Measurements from ENCODE around the gene UBE3A.
A peak's percentile ranks its signal among the peaks of the same experiment; 100 is the strongest.
"Not testable (repeated sequence)": the region's sequence is repeated elsewhere in the genome, so short reads cannot be mapped to it uniquely, and the experiment has no call there.

The UBE3A gene
- total RNA-seq: 183 to 195 reads per million in 2 donors

- peak; percentile 83 for DNase-seq
These were observed at the start of gene UBE3A for GRCh38 chr15:25438601-25439368. Gene UBE3A (minus strand): TSS chr15:25439024. CDS start chr15:25409107, 29,917 bp downstream.

DNA sequence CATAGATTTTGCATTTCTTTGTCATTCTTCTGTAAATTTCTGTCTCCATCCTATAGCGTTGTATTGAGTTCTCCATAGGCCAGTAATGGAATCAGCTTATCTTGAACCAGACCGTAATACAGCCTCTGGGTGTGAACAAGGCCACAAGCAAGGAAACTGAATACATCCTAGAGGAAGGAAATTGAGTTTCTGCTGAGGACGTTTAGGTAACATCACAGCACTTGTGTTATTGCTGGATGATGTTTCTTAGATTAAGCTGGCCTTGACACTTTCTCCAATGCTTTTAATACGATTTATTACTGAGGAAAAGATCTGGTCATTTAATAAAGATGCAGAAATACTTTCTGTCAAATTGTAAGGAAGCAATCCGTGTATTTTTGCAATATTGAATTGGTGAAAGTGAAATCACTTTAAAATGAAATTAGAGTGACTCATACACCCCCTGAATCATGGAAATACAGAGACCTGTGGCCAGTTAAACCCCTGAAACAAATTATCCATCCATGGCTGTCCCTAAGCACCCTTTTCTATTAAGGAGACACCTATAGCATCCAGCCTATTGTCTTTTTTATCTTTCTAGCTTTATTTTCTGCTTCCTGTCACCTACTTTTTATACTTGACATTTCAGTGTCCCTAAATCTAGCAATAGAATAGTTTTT, 48.5 kb upstream of the UBE3A start:
- DNase-seq: no peak

DNA sequence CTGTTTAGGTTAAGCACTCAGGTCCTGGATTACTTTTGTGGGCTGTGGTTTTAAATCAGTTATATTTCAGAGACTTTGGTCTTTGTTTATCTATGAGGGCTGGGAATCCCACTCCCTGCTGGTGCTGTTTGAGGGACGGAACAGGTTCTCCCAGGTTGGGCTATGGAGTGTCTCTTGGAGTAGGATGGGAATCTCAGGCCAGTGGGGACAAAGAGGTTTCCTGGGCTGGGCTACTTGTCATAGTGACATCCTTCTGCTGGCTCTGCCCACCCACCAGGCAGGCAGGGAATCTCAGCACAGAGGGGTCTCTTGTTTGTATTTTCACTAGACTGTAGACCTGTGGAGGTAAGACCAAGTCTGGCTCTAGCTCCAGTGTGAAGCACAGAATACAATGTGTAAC, 47.2 kb upstream of the UBE3A start:
- DNase-seq: no peak

- DNase-seq: no peak
These were observed 42.5 kb upstream of the UBE3A start for GRCh38 chr15:25481208-25481859.

DNA sequence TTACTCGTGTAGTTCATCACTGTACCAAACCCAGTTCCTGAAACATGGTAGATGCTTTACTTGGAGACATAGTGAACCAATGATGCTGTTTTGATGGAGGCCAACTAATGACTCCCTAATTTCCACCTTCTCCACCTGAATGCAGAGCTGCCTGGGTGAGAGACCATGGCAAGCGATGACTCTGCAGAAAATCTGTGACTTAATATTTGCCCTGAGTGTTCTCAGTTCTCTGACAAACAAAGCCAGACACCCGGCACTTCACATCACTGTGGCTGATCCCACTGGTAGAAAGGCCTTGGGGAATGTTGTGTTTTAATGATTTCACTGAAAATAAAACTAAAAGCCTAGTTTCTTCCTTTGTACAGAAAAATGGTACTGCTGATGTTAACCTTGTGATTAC, 39.5 kb upstream of the UBE3A start:
- DNase-seq: no peak

- no peak for DNase-seq
These were observed 39.0 kb upstream of the UBE3A start for GRCh38 chr15:25477816-25478215.

- DNase-seq: no peak
These were observed 35.4 kb upstream of the UBE3A start for GRCh38 chr15:25474251-25474650.

- no peak for DNase-seq
These were observed 31.4 kb upstream of the UBE3A start for GRCh38 chr15:25470230-25470629.

DNA sequence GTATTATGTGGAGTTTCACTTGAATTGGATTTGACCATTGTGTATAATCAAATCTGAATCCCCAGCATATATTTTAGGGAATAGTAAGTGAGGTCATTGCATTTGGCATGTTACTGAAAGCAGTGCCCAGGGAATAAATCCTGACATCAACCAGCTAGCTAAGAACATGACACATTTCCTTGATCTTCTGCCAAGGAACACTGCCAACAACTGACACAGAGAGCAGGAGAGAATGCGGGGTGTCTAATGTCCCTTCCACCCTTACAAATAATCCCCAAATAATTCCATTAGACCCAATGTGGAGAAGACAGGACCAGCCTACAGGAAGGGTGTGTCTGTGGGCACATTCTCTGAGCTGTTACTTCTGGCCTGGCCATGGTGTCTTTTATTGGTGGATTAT, 30.6 kb upstream of the UBE3A start:
- DNase-seq: no peak

DNA sequence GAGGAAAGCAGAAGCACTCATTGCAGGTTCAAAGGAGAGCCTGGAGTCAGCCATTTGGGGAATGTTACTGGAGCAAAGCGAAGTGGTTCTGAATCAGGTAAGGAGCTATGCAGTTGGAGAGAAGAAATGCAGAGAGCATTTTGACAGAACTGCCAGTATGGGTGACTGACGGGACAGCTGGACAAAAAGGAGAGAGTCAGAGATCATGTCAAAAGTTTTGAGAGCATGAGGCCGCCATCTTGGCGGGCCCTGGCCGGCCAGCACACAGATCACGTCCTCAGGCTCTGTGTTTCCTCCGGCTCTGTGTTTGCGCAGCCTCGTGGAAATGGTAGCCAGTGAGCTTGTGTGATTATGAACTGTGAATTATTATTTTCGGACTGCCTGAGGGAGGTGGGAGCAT, 29.8 kb upstream of the UBE3A start:
- DNase-seq: no peak

DNA sequence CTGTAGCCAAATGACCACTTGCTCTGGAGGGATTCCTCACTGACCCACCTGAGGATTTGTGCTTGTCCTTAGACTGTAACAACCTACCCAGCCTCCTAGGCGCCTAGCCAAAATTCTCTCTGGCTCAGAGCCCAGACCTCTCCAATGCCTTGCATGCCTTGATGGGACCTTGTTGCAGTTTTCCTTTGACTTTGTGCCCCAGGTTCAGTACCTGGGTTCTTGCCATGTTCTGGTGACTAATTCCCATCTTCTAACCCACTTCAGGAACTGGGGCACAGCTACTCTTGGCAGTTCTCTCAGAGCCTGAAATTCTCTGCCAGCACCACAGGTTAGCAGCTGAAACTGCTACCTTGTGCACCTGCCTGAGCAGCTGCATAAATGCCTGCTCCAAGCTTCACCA, 27.0 kb upstream of the UBE3A start:
- no peak for DNase-seq

GRCh38 chr15:25464784-25465183, 26.0 kb upstream of the UBE3A start:
- no peak for DNase-seq

GRCh38 chr15:25464383-25464782, 25.6 kb upstream of the UBE3A start:
- DNase-seq: no peak

- no peak for DNase-seq
These were observed 17.4 kb upstream of the UBE3A start for GRCh38 chr15:25456196-25456595.

DNA sequence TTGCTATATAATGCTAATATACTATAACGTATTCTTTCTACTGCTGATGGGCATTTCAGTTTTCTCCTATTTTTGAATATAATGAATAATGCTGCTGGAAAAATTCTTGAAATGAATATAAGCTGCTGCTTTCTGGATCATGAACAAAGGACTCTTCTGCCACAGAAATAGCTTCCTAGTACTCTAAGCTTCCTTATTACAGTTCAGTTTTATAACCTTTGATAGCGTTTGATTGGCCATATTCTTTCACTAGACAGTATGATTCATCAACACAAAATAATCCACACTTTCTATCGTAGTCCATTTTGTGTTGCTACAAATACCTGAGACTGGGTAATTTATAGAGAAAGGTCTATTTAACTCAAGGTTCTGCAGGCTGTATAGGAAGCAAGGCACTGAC, 16.4 kb upstream of the UBE3A start:
- DNase-seq: no peak

DNA sequence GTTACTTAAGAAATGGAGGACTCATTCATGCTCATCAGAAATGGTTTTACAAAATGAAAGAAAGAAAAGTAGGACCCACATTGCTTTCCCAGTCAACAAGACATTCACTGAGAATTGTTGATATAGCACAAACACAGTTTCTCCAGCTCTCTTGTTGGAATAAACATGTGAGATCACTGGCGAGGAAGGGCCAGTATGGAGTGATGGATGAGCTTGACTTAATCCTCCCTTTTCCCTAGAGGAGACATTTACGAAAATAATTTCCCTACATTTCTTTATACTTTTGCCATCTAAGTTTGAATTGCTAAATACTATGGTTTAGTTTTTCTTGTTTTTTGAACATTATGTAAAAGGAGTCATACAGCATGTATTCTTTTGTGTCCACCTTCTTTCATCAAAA, 15.9 kb upstream of the UBE3A start:
- DNase-seq: no peak

DNA sequence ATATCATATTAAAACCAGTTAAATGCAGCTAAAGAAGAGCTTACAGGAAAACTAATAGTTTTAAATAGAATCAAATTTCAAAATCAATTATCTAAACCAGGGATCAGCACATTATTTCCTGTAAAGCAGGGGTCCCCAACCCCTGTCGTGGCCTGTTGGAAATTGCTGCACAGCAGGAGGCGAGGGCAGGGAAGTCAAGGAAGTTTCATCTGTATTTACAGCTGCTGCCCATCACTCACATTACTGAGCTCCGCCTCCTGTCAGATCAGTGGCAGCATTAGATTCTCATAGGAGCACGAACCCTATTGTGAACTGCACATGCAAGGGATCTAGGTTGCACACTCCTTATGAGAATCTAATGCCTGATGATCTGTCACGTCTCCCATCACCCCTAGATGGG, 14.4 kb upstream of the UBE3A start:
- DNase-seq: not testable (repeated sequence)

DNA sequence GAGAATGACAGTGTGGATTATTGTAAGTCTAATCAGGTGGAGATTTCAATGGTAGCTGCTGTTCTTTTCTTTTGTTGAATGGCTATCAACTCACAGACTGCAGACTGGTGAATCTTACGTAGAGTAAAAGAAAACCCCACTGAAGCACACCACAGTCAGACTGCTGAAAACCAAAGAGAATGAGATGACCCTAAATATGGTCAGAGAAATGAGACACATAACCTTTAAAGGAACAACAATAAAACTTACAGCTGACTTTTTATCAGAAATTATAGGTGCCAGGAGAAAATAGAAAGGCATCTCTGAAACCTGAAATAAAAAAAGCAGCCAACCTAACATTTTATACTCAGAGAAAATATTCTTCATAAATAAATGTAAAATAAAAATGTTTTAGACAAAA, 12.7 kb upstream of the UBE3A start:
- DNase-seq: no peak

DNA sequence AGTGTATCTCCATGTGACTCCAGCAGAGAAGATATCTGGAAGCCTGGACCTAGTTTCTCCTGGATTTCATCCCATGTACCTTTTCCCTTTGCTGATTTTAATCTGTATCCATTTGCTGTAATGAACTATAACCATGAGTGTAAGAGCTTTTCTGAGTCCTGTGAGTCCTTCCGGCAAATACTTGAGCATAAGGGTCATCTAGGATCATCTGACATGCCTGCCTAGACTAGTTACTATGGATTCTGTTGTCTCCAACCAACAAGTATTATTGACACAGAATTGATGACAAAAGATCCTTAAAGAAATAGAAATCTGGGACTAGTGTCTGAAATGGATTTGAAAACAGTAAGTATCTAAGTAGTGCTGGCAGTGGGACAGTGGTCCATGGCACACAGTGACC, 11.3 kb upstream of the UBE3A start:
- no peak for DNase-seq

DNA sequence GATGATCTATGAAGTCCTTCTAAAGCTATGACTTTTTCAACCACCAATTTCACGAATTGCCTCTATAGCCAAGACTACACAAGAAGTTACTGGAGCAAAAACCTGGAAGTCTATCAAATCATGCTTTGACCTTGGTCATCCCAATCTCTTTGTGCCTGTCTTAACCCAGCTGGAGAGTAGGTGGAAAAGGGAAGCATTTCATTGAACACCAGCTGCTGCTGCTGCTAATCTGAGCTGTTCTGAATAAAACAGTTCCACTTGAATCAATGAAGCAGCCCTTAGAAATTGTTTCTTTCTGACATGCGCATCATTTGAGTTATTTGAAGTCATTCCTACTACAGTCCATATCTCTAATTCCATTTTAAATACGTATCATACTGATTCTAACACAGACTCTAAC, 7.3 kb upstream of the UBE3A start:
- no peak for DNase-seq

- DNase-seq: no peak
These were observed 6.6 kb upstream of the UBE3A start for GRCh38 chr15:25445412-25445811.

DNA sequence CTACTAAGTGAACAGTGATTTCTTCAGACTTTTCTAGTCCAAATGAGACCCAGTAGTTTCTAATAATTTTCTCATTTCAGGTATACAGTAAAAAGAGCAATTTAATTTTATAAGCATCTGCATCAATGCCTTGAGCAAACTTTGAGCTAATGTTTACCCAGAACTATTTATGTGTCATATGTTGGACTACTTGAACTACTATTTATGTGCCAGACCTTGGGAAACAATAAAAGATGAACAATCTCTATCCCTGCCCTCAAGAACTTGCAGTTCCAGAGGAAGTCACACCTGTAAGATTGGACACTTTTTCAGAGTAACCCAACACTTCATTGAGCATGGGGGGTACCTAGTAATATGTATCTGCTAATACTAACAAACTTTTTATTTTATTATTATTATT, 2.3 kb upstream of the UBE3A start:
- no peak for DNase-seq

- no peak for DNase-seq
These were observed 579 bp upstream of the UBE3A start for GRCh38 chr15:25439369-25439836.

Data from activated gamma-delta T cell (primary cell).